ENCODE results near the gene TP53TG5.

The TP53TG5 gene

DNA sequence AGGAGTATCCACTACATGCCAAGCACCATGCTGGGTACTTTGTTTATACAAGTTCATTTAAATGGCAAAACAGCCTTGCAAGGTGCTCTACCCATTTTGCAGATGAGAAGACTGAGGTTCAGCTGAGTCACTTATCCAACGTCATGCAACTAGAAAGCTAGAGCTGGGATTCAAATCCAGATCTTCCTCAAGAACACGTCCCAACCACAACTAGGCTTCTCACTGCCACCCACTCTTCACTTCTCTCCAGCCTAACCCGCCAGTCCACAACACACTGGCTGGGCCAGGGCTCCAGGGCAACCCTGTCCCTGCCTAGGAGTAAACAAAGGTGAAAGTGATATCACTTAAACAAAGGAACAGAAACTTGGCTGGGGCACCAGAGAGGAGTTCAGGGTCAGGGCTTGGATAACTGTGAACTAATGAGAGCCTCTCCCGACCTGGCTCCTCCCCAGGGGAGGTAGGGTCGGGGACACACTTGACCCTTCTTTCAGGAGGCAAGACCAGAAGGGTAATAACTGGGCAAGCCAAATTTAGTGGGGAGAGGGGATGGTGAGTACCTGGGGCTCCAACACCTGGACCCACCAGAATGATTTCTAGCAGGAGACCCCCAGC lies 37.8 kb downstream of the TP53TG5 start:
- Mint-ChIP-seq H3K9me3 (no peaks in the 10 kb centered on the region), H3K4me1 (ENCODE audit: low read depth) (peaks cover 24% of the 10 kb centered on the region), H3K36me3 (ENCODE audit: low read depth) (peaks cover 80% of the 10 kb centered on the region), H3K4me3 (no peak overlapping the region), H3K27me3 (no peaks in the 10 kb centered on the region), H3K27ac (no peak overlapping the region)
- DNase-seq: no peak

DNA sequence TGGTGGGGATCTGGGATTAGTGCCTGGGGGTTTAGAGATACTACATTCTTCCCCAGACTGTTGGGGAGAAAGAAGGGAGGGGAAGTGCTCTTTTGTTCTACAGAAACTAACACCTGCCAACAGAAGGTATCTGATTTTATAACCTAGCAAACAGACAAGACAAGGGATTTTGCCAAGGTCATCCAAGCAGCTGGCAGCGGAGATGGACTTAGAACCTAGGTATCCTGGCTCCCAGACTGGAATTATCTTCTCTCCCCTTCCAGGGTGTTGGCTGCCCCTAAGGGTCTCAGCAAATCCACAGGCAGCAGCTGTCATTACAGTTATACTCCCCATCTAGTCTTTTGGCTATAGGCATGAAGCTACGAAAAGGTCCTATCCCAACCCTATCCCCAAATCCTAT lies 38.3 kb downstream of the TP53TG5 start:
- H3K4me1 Mint-ChIP-seq (ENCODE audit: low read depth): peaks cover 19% of the 10 kb centered on the region
- no peak overlapping the region for H3K4me3 Mint-ChIP-seq
- H3K9me3 Mint-ChIP-seq: no peaks in the 10 kb centered on the region
- H3K27ac Mint-ChIP-seq: no peak overlapping the region
- no peak for DNase-seq
- no peaks in the 10 kb centered on the region for H3K27me3 Mint-ChIP-seq
- peaks cover 80% of the 10 kb centered on the region for H3K36me3 Mint-ChIP-seq (ENCODE audit: low read depth)

DNA sequence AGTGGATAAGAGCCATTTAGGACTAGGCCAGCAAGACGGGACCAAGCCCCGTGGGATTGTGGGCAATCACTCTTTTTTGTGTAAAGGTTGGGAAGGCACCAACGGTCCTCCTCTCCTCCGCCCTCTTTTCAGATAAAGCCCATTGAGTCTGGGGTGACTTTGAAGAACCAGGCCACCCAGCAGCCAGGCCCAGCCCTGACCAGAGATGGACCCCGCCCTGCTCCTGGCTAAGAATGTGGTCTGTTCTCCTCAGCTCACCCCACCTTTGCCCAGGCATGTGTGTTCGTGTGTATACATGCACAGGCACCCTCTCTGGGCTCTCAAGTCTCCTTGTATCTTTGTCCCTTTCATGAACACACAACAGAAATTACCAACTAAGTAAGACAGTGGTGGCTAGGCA lies 39.0 kb downstream of the TP53TG5 start:
- H3K27me3 Mint-ChIP-seq: no peaks in the 10 kb centered on the region
- H3K4me3 Mint-ChIP-seq: no peak overlapping the region
- H3K9me3 Mint-ChIP-seq: no peaks in the 10 kb centered on the region
- no peak for DNase-seq
- peaks cover 11% of the 10 kb centered on the region for H3K4me1 Mint-ChIP-seq (ENCODE audit: low read depth)
- H3K36me3 Mint-ChIP-seq (ENCODE audit: low read depth): peaks cover 77% of the 10 kb centered on the region
- no peak overlapping the region for H3K27ac Mint-ChIP-seq

DNA sequence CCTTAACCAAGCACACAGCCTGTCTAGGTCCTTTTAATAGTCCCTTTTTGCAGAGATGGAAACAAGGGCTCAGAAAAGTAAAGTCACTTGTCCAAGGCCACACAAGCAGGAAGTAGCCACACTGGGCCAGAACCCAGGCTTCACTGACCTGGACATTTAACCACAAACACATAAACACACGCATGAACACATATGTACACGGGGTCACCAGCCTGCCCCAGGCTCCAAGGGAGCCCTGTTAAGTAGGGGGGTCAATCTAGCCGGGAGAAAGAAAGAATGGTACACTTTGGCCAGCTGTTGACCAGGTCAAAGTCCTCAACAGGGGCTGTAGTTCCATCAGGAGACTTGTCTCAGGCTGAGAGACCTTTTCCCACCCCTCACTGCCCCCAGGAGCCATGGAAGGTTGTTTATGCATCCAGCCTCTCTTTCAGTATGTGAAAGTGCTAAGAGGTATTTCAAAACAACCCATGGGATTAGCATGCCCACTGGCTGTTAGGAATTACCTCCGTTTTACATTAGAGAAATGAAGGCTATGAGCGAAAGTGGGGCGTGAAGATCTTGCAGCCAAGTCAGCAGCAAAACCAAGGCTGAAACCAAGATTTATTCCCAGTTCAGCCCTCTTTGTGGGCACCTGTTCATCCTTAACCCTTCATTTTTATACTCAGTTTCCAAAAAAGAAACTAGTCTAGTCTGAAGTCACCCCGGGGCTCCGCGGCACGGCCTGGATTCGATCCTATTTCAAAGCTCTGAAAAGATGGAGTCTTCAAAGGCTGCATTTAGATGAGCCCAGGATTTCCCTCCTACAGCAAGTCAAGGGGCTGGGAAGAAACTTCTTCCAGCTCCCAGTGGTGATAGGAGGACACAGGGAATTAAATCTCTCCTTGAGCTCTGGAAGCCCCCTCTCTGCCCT lies 39.7 kb downstream of the TP53TG5 start:
- Mint-ChIP-seq H3K9me3 (no peaks in the 10 kb centered on the region), H3K27ac (no peak overlapping the region), H3K4me1 (ENCODE audit: low read depth) (peaks cover 7% of the 10 kb centered on the region)

DNA sequence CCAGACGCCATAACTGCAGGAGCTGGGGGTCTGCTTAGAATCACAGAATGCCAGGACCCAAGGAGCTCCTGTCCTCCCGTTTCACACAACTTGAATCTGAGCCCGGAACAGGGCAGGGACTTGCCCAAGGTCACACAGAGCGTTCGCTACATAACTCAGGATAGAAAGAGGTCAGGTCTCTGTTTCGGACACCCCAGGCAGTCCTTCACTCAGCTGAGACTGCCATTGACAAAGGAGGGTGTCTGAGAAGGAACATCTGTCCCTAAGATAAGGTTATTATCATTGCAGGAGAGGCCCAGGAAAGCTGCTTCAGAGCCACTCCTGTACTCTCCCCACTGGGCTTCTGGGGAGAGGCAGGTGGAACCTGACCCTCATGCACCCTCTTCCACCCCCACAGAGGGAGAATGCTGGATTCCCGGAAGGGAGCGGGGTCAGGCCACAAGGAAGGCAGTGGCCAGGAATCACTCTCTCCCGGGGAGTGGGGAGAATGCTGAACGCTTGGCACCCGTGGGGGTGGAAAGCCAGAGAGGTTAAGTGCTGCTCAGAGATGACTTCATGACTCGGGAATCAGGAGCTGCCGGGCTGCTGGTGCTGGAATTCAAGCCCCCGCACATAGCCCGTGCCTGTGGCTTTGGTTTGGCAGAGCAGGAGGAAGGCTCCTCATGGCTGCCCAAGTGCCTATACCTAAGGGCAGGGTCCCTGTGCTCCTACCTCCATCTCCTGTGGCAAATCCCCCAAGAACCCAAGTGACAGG lies 40.6 kb downstream of the TP53TG5 start:
- H3K4me3 Mint-ChIP-seq: no peak overlapping the region
- H3K27me3 Mint-ChIP-seq: no peaks in the 10 kb centered on the region
- DNase-seq: no peak
- no peaks in the 10 kb centered on the region for H3K9me3 Mint-ChIP-seq
- H3K4me1 Mint-ChIP-seq (ENCODE audit: low read depth): peaks cover 1% of the 10 kb centered on the region
- H3K36me3 Mint-ChIP-seq (ENCODE audit: low read depth): peaks cover 77% of the 10 kb centered on the region
- no peak overlapping the region for H3K27ac Mint-ChIP-seq

More for the DNA sequence above, 39.7 kb downstream of the TP53TG5 start:
- Mint-ChIP-seq H3K36me3 (ENCODE audit: low read depth) (peaks cover 75% of the 10 kb centered on the region), H3K27me3 (no peaks in the 10 kb centered on the region), H3K4me3 (no peak overlapping the region)
- DNase-seq: no peak

DNA sequence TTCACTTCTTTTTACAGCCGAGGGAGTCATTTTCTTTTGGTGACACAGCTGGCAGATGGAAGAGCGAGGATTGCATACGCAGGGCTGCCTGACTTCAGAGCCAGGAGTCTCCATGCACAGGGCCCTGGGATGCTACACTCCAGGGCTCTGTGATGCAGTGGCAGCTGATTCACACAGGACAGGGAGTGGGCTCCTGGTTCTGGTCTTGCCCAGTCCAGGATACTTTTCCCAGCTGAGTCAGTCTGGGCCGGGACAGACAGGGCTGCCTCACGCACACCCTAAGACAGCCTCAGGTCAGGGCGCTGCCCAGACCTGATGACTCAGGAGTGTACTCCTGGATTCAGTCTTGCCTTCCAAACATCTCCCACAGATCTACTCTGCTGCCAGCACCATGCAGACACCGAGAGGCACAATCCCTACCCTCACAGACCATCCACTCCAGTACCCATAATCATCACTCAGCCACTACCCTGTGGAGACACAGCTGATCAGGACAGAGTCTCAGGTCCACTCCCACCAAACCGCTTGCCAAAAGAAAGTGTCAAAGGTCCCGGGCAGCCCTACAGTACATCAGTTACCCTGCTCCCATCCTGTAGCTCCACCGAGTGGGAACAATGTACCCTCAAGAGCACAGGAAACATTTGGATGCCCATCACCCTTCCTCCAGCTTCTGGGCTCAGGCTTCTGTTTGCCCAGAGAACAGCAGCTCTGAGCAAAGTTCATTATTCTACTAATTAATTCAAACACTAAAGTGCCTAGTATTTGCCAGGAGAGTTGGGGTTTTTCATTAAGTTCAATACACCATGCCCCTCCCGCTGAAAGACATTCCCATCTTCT lies 41.4 kb downstream of the TP53TG5 start:
- Mint-ChIP-seq H3K36me3 (ENCODE audit: low read depth) (peaks cover 74% of the 10 kb centered on the region), H3K27ac (no peak overlapping the region)
- no peak for DNase-seq

DNA sequence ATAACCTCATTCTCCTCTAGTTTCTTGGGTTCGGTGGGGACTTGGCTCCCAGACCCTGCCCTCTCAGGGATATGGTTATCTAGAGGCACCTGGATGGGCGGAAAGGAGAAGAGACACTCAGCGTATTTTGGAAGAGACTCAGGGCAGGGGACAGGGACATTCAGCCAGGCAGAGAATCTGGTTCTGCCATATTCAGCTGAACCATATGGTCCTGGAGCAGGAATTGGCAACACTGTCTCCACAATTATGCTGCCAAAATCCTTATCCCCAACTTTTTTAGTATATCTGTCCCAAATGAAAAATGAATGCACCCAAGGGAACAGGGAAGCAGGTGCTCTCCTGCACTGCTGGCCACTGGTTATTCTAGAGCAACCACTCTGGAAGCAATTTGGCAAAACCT lies 47.6 kb downstream of the TP53TG5 start:
- Mint-ChIP-seq H3K36me3 (ENCODE audit: low read depth) (peaks cover 83% of the 10 kb centered on the region), H3K9me3 (no peaks in the 10 kb centered on the region)

More for the DNA sequence above, 41.4 kb downstream of the TP53TG5 start:
- no peaks in the 10 kb centered on the region for H3K27me3 Mint-ChIP-seq
- no peaks in the 10 kb centered on the region for H3K9me3 Mint-ChIP-seq
- H3K4me1 Mint-ChIP-seq (ENCODE audit: low read depth): peaks cover 1% of the 10 kb centered on the region
- H3K4me3 Mint-ChIP-seq: no peak overlapping the region

DNA sequence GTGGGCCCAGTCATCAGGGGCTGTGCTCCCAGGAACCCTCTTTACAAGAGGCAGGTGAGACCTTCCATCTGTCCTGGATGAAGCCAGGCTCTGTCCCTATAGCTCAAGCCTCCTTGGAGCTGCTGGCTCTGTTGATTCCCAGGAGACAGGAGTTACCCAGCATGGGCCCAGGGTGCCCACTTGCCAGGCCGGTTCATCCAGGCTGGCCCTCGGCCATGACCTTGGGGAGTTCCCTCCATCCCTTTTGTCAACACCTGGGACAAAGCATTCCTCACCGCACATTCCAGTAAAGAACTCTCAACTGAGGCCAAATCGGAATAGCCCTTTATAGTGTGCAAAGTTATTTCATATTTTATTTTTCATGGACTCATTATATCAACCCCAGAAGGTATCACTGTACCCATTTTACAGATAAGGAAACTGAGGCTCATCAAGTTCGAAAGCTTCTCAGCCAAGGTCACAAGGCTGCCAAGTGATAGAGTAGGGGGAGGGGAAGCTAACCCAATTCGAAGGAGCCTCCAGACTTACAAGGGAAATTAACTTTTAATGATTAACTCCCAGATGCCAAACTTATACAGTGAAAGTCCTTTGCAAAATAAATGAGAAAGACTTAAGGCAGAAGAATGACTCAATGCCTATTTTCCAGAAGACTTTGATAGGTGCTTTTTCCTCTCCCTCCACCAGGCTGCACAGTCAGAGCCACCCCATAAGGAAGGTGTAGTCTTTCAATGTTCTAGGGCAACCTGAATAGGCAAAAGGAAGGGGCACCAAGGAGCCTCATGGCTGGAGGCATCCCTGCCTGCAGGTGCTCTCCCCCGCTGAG lies 48.4 kb downstream of the TP53TG5 start:
- no peaks in the 10 kb centered on the region for H3K9me3 Mint-ChIP-seq
- peaks cover 81% of the 10 kb centered on the region for H3K36me3 Mint-ChIP-seq (ENCODE audit: low read depth)
- no peaks in the 10 kb centered on the region for H3K4me1 Mint-ChIP-seq (ENCODE audit: low read depth)
- H3K4me3 Mint-ChIP-seq: no peak overlapping the region
- no peak for DNase-seq
- H3K27me3 Mint-ChIP-seq: no peaks in the 10 kb centered on the region
- no peak overlapping the region for H3K27ac Mint-ChIP-seq

More for the DNA sequence above, 47.6 kb downstream of the TP53TG5 start:
- no peak for DNase-seq
- Mint-ChIP-seq H3K27ac (no peak overlapping the region), H3K4me1 (ENCODE audit: low read depth) (no peaks in the 10 kb centered on the region), H3K27me3 (no peaks in the 10 kb centered on the region), H3K4me3 (no peak overlapping the region)

DNA sequence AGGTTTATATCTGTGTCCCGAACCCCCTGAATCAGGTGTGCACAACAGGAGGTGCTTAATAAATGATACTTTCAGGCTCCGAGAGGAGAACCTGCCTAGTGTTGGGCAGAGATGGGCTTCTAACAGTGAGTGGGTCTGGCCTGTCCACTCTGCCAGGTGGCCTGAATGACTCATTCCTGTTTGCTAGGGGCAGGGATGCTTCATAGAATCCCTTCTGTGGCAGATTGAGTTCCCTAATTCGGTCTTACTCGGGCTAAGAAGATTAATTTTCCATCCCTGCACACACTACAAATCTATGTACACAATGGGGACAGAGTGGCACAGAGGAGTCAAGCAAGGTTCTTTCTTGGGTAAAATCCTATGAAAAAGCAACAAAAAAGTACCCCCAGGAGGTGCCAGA lies 49.7 kb downstream of the TP53TG5 start:
- Mint-ChIP-seq H3K4me1 (ENCODE audit: low read depth) (no peaks in the 10 kb centered on the region), H3K36me3 (ENCODE audit: low read depth) (peaks cover 75% of the 10 kb centered on the region), H3K9me3 (no peaks in the 10 kb centered on the region), H3K4me3 (no peak overlapping the region), H3K27me3 (no peaks in the 10 kb centered on the region), H3K27ac (no peak overlapping the region)
- no peak for DNase-seq

DNA sequence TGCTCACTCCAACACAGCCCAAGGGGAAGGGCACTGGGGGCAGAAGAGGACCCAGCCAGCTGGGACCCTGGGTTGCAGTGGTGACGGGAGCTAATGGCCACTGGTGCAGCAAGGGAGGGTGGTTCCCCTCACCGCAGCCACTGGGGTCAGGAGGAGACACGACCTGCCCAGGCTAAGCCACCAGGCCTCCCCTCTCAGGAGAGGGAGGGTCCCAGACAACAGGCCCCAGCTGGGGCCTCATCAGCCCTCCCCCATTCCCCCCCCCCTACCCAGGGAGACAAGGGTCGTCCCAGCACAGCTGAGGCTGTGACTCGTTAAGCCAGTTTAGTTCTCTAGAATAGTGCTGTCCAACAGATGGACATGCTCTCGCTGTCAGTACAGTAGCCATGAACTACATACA lies 52.8 kb downstream of the TP53TG5 start:
- DNase-seq: no peak
- Mint-ChIP-seq H3K9me3 (no peaks in the 10 kb centered on the region), H3K27ac (no peak overlapping the region), H3K4me3 (no peak overlapping the region), H3K36me3 (ENCODE audit: low read depth) (peaks cover 49% of the 10 kb centered on the region), H3K4me1 (ENCODE audit: low read depth) (peaks cover 11% of the 10 kb centered on the region), H3K27me3 (no peaks in the 10 kb centered on the region)

DNA sequence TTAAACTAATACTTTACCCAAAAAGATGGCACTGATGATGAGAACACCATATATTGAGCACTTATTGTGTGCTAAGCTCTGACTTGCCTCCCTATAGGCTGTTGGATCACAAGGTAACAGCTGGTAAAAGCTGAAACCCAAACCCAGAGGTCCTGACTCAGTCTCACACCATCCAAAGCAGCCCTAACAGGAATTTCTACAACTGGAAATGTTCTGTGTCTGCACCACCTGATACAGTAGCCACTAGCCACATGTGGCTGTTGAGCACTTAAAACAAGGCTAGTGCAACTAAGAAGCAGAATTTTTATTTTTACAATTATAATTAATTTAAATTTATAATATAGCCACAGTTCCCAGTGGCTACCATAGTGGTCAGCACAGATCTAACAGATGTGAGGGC lies 54.4 kb downstream of the TP53TG5 start:
- no peak for DNase-seq
- H3K4me3 Mint-ChIP-seq: no peak overlapping the region
- H3K36me3 Mint-ChIP-seq (ENCODE audit: low read depth): peaks cover 33% of the 10 kb centered on the region
- H3K27me3 Mint-ChIP-seq: no peaks in the 10 kb centered on the region
- no peak overlapping the region for H3K27ac Mint-ChIP-seq
- H3K9me3 Mint-ChIP-seq: no peaks in the 10 kb centered on the region
- H3K4me1 Mint-ChIP-seq (ENCODE audit: low read depth): peaks cover 20% of the 10 kb centered on the region

DNA sequence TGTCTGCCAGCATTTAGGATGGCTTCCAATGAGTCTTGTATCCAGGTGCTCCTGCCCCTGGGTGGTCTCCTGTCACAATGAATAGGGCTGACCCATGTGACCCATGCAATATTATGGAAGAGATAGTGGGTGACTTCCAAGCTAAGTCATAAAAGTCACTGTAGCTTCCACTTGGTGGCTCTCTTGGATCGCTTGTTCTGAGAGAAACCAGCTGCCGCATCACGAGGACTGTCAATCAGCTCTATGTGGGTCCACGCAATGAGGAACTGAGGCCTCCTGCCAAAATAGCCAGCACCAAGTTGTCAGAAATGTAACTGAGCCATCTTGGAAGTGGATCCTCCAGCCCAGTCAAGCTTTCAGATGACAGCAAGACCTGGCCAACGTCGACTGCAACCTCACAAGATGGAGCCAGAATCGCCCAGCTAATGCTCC lies 55.2 kb downstream of the TP53TG5 start:
- Mint-ChIP-seq H3K9me3 (no peaks in the 10 kb centered on the region), H3K4me1 (ENCODE audit: low read depth) (peaks cover 27% of the 10 kb centered on the region), H3K27ac (no peak overlapping the region), H3K4me3 (no peak overlapping the region), H3K36me3 (ENCODE audit: low read depth) (peaks cover 26% of the 10 kb centered on the region), H3K27me3 (no peaks in the 10 kb centered on the region)
- DNase-seq: no peak
